ENCODE data around the gene MED13L.

Gene MED13L

GRCh38 chr12:116123451-116124258, 153.8 kb downstream of the MED13L start:
- TF ChIP-seq, protein P1, sequence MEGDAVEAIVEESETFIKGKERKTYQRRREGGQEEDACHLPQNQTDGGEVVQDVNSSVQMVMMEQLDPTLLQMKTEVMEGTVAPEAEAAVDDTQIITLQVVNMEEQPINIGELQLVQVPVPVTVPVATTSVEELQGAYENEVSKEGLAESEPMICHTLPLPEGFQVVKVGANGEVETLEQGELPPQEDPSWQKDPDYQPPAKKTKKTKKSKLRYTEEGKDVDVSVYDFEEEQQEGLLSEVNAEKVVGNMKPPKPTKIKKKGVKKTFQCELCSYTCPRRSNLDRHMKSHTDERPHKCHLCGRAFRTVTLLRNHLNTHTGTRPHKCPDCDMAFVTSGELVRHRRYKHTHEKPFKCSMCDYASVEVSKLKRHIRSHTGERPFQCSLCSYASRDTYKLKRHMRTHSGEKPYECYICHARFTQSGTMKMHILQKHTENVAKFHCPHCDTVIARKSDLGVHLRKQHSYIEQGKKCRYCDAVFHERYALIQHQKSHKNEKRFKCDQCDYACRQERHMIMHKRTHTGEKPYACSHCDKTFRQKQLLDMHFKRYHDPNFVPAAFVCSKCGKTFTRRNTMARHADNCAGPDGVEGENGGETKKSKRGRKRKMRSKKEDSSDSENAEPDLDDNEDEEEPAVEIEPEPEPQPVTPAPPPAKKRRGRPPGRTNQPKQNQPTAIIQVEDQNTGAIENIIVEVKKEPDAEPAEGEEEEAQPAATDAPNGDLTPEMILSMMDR (IDR thresholded peaks at IDR 0.05; ENCODE audit: low read depth, low read length, missing control alignments) = no peak
- peak; percentile 29 for DNase-seq (ENCODE audit: low read depth)
- peak overlapping the region; percentile 40; the same call in 1 of the 2 replicates for H3K4me3 ChIP-seq (ENCODE audit: low read depth, low read length)

- no peak for DNase-seq (ENCODE audit: low read depth)
- TF ChIP-seq, protein P1 (IDR thresholded peaks at IDR 0.05; ENCODE audit: low read depth, low read length, missing control alignments) = no peak
- no peak overlapping the region for H3K4me3 ChIP-seq (ENCODE audit: low read depth, low read length)
These were observed 154.9 kb downstream of the MED13L start for GRCh38 chr12:116122628-116123027.

GRCh38 chr12:116121453-116121871, 156.0 kb downstream of the MED13L start:
- no peak for DNase-seq (ENCODE audit: low read depth)
- TF ChIP-seq, protein P1 (IDR thresholded peaks at IDR 0.05; ENCODE audit: low read depth, low read length, missing control alignments) = no peak
- H3K4me3 ChIP-seq (ENCODE audit: low read depth, low read length) = no peak overlapping the region

GRCh38 chr12:116116650-116117424, 160.7 kb downstream of the MED13L start:
- TF ChIP-seq, protein P1 (IDR thresholded peaks at IDR 0.05; ENCODE audit: low read depth, low read length, missing control alignments) = no peak
- DNase-seq (ENCODE audit: low read depth) = no peak
- no peak overlapping the region for H3K4me3 ChIP-seq (ENCODE audit: low read depth, low read length)

DNA sequence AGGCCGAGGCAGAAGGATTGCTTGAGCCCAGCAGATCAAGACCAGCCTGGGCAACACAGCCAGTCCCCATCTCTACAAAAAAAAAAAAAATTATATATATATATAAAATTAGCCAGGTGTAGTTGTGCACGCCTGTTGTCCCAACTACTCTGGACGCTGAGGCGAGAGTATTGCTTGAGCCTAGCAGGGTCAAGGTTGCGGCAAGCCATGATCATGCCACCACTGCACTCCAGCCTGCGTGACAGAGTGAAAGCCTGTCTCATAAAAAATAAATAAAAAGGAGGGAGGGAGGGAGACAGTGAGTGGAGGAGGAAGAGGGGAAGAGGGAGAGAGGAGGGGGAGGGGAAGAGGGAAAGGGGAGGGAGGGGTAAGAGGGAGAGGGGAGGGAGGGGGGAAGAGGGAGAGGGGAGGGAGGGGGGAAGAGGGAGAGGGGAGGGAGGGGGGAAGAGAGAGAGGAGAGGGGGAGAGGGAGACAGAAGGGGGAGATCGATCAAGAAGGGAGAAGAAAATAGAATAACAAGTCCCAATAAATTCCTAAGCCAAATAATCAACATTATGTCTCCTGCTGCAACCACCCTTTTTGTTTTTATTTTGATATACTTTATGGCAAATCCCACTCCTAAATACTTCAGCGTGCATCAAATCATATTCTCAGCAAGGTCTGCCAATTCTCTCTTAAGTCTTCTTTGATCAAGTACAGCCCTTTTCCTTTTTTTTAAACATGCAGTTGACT, 163.9 kb downstream of the MED13L start:
- TF ChIP-seq, protein P1 (IDR thresholded peaks at IDR 0.05; ENCODE audit: low read depth, low read length, missing control alignments) = no peak
- H3K4me3 ChIP-seq (ENCODE audit: low read depth, low read length) = no peak overlapping the region
- DNase-seq (ENCODE audit: low read depth) = no peak

DNA sequence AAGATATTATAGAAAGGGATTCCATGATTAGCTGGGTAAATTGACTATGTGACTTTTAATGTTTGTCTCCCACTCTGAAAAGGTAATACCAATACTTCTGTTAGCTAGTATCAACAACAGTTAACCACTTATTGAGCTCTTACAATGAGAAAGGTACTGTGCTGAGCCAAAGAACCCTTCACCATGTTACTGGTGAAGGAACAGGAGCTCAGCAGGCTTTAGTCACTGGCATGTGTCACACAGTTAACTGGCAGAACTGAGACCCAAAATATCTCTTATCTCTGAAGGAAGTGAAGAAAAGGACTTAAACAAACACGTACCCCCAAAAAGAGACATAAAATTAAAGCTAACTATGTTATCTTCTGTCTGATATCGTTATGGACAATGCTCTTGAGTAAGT, 170.6 kb downstream of the MED13L start:
- H3K4me3 ChIP-seq (ENCODE audit: low read depth, low read length) = no peak overlapping the region
- no peak for DNase-seq (ENCODE audit: low read depth)
- TF ChIP-seq, protein P1 (IDR thresholded peaks at IDR 0.05; ENCODE audit: low read depth, low read length, missing control alignments) = no peak

Data from GM12864 (cell line).